Germinal center (tissue), 1 donor: ENCODE results near the gene IFIH1.

ENCODE experiments used
- DNase-seq: peaks from one replicate; pipeline ENCODE4 v3.0.0; 2012; ENCODE audit warnings: mixed read lengths, low spot score

Gene IFIH1

GRCh38 chr2:162308747-162309503, 9.6 kb downstream of the IFIH1 start:
- no peak for DNase-seq

DNA sequence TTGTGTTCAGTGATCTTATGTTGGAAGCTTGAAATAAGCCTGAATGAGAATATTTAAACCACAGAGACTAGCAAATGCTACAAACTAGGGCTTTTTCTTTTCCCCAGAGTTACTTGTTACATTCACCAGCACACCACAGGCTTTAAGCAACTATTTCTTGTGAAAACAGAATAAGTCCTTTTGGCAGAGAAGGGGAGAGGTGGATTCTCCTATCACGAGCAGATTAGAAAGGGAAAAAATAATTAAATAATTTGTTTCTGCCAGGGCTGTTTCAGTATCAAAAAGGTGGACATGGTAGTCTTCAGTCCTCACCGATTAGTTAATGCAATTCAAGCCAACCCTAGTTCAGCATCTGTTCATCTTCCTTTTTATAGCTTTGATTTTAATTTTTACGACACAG, 12.6 kb downstream of the IFIH1 start:
- DNase-seq = no peak

DNA sequence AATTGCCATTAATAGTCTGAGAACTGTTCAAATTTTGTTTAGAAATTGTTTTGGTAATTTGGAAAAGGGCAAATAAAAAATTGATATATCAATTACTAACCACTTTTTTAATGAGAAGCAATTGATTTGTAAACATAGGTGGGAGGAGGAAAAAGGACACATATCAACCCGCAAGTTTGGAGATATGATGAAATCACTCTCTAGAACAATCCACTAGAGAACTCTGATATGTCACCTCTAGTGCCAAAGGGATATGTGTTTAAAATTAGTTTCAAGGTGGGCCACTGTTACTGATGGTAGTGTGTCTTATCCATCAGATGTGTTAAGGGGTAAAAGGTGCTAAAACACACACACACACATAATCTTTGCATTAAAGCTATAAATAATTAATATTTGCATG, 16.6 kb downstream of the IFIH1 start:
- DNase-seq = no peak

DNA sequence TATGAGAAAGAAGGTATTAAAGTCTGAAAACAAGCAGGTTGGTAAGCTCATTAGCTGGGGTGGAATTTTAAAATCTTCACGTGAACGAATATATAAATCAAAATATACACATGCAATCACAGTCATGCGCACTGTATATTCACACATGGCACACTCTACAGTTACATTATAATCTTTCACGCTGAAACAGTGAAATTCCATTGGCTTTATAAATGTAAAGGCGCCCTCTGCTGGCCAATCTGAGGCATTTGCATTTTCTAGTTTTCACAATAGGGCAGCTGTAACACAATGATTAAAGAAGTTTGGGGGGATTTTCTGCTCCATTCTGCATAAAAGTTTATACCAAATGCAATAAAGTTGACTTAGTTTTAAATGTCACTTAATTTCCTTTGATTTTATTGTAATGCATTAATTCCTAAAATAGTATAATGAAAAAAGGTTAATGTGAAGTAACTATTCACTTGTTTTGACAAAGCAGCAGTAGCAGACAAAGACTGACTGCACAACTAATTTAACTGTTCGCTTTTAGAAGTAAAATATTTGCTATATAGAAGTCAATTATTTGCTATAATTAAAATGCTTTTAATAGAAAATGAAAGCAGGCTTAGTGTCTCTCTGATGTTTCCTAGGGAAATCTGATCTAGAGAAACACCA, 17.2 kb downstream of the IFIH1 start:
- DNase-seq = peak; percentile 14

GRCh38 chr2:162300266-162300665, 18.2 kb downstream of the IFIH1 start:
- no peak for DNase-seq

- DNase-seq = no peak
These were observed 19.7 kb downstream of the IFIH1 start for GRCh38 chr2:162298669-162299335.

- DNase-seq = peak; percentile 25
These were observed 20.4 kb downstream of the IFIH1 start for GRCh38 chr2:162297925-162298552.

- DNase-seq = no peak
These were observed 23.5 kb downstream of the IFIH1 start for GRCh38 chr2:162295009-162295408.

DNA sequence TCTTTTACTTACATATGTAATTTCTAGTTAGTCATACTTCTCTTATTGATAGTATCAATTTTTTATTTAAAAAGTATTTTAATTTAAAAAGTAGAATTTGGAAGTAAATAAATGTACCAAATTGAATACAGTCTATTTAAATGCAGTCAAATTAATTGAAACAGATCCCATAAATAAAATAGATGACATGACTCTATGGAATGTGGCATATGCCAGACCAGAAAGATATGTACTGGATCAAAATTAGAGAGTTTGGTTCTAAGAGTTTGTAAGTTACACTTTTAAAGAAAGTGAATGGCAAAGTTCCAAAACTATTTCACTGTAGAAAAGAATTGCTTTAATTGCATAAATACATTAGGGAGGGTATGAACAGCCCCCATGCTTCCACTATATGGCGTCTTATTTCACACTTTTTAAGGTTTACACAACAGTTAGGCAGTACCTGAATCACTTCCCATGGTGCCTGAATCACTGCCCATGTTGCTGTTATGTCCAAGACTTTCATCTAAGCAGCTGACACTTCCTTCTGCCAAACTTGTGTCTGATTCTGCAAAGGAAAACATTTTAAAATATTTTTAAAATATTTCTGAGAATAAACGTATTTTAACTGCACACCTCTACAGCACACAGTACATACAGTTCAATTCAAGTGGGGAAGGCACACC, 25.2 kb downstream of the IFIH1 start:
- no peak for DNase-seq

DNA sequence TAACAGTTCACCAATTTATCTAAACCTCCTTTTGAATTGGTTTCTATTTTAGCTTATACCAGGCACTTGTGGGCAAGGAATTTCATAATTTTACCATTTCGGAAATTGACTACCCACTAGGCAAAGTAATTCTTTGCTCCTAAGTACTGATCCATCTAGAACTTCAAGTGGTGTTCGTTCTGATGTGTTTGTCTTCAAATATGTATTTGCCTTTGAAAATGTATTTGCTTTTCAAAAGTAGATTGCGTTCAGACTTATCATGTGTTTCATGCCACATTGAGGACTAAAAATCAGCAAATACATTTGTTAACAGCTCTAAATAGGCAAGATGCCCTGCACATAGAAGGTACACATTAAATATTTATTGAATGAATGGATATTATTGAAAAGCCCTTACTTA, 26.7 kb downstream of the IFIH1 start:
- DNase-seq = no peak

DNA sequence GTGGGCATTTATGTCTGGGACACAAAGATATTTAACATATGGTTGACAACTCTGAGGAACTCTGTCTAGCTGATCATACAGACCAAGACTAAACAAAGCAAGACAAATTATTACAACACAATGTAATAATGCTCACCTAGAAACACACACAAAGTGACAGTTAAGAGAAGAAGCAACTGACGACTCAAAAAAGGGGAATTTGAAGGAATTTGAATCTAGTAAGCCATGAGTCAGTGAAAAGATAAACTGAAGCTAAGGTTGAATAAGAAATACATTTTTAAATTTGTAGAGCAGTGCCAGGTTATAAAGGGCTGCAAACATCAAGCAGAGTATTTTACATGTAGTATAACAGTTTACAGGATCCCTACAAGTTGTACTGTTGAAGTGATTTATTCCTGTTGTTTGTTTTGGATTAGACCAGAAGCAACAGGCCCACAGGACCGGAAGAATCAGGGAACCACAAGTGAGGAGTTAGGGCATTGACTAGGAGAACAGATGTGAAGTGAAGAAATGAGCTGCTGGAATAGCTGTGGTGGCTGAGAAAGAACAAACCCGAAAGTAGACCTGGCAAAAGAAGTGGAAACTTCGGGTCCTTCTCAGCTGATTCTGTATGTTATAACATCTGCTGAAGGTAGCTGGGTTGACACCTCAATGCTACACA, 35.6 kb downstream of the IFIH1 start:
- no peak for DNase-seq

DNA sequence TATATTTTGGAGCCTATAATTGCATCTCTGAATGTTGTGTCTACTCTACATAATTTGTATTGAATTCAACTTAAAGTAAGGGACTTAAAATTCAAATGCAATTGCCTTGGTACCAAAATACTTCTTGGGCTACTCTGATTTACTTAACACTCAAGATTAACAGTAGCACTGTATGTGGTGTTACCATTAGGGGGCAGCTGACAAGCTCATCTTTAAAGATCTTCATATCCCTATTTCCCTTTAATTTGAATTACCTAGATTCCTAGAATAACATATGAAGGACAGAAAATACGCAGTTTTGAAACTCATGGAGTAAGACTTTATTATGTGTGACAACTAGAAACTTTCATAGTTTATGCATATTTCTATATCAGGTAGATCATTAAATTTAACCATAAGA, 37.8 kb downstream of the IFIH1 start:
- no peak for DNase-seq

GRCh38 chr2:162277381-162277780, 41.1 kb downstream of the IFIH1 start:
- DNase-seq = no peak

- DNase-seq = no peak
These were observed 50.5 kb downstream of the IFIH1 start for GRCh38 chr2:162267996-162268395.

DNA sequence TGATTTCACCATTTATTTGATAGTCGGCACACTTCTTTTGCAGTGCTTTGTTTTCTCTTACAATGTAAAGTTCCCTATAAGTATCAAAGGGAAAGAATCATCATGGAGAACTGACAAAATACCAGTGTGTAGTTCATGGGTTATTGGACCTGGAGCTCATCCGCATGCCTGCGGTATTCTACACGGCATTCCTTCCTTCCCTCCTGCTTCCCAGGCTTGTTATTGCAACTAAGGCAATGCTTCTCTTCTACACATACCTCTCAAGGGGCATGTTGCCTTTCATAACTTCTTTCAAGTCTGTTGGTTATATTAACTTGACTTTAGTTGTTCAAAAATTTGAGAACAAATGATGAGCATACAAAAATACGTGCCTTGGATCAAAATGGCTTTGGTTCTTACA, 51.0 kb downstream of the IFIH1 start:
- DNase-seq = no peak

- DNase-seq = no peak
These were observed 52.1 kb downstream of the IFIH1 start for GRCh38 chr2:162266460-162266760.

DNA sequence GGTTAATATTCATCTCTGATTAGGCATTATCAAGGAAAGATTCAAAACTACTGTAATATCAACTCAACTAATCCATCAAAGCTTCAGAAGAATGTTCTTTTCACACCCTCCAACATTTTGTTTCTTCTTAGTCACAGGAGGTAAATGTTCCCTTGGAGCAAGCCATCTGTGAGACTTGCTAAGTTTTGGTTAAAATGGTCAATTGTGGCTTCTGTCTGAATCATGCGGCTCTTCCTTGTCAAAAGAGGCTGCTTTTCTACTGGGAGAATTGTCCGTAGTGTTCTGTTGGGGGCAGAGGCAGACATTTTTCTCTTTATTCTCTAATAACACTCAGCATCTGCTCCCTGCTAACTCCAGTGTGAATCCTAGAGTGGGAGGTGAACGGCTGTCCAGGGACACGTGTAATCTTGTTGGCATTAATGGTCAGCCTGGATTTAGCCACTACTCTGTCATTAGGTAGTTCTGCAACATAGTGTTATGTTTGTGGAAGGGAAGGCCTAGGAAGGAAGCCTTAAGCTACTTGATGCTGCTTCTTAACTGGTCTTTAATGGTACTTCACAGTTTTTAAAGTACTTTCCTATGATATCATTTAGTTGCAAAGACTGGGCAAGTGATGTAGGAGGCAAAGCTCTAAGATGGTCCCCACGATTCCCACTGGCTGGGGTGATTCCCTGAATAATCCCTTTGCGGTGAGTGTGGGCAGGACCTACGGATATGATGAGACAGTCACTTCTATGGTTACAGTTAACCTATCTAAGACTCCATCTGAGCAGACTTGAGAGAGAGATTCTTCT, 52.6 kb downstream of the IFIH1 start:
- no peak for DNase-seq

- no peak for DNase-seq
These were observed 57.2 kb downstream of the IFIH1 start for GRCh38 chr2:162261032-162261945.

DNA sequence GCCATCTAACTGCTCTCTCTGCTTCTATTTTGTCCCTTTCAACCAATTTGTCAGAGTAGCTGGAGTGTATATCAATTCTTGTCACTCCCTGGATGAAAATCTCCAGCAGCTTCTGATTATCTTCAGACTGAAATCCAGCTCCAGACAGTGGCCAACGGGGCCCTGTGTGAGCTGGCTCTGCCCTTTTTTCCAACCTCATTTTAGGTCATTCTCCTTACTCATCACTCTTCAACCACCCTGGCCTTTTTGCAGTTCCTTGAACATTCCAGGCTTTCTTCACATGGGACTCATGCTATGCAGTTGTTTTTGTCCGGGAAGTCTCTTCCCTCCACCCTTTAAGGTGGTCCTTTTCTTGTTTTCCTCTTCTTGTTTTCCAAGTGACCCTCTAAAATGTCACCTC, 59.8 kb downstream of the IFIH1 start:
- DNase-seq = no peak

- no peak for DNase-seq
These were observed 60.3 kb downstream of the IFIH1 start for GRCh38 chr2:162258169-162258568.
